ENCODE results near the gene PGS1.

- TF ChIP-seq CTCF (IDR thresholded peaks at IDR 0.05) = no peak
- TF ChIP-seq EP300 (IDR thresholded peaks at IDR 0.05) = no peak
These were observed 1.9 kb downstream of the PGS1 start for GRCh38 chr17:78380370-78380769.

All from tibial nerve (tissue), 4 donors.